Measurements from ENCODE around the gene KDM5D.

Gene KDM5D

DNA sequence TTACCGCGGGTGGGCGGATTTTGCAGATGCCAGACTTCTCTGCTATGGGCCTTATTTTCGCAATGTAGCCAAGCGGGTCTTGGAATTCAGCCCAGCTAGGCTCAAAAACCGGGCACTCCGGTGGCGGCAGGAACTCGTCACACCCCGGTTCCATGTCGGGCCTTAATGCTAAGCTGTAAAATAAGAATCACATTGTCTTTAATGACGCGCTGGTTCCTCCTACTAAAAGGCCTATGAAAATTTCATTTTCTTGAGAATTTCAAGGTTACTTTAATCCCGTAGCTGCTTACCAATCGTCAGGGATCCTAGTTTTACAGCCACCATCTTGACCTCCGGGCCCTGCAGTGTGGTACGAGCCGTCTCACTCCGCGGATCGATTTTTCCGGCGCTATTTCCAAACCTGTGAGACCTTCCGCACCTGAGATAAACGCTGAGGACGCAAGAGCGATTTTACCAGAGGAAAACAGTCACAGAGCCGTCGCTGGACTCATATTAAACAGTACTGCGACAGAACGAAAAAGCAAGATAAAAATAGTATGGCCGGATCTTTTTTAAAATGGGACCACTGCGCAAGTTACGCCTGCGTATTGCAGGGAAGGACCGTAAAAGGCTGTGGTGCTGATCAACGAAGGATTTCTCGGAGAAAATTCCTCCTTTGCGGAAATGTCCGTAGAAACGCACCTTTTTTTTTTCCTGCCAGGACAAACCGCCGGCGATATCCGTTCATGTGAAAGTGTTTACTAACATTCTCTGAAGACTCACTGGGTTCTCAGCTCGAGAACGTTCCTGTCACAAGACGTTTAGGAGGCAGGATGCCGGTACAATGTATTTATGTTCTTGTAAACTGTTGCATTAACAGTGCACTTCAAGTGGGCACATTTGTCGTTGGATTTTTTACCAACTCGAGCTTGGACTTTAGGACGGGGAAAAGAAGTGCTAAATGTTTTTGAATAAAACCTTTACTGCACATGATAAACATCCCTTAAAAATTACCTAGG lies at the start of gene KDM5D:
Gene KDM5D (minus strand): TSS at position 346 of the 998 bp plus-strand sequence. CDS start 192 bp downstream, at position 154.
- no peak for DNase-seq

DNA sequence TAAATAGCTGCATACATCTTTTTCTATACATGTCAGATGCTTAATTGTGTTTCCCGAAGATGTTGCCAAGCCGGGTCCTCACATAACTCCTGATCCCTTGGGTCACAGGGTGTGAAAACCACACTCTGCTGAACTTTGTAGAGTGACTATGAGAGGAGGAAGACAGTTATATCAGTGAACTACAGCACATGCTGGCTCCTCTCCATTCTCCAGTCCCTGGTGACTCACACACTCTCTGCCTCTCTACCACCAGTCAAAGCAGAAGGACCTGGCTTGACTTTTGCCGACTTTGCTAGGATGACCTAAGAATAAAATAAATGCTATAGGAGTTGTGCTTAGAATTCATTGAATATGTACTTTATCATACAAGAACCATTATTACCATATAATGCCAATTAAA lies 23.8 kb upstream of the KDM5D start:
- DNase-seq = no peak

DNA sequence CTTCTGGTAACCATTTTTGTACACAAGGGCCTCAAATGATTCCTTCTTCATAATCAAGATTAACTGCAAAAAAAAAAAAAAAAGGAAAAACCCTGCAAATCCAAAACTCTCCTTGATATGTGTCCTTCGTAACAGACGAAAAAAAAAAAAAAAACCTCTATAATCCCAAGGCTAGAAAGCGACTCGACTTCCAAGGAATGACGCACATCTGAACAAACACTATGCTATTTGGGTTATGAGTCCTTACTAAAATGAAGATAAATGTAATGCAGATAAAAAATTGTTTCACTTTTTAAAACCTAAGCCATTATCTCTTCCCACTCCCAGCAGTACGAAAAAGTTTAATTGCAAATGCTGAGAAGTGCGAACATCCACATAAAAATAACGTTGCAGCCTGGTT lies 1.2 kb downstream of the KDM5D start:
- DNase-seq = no peak

DNA sequence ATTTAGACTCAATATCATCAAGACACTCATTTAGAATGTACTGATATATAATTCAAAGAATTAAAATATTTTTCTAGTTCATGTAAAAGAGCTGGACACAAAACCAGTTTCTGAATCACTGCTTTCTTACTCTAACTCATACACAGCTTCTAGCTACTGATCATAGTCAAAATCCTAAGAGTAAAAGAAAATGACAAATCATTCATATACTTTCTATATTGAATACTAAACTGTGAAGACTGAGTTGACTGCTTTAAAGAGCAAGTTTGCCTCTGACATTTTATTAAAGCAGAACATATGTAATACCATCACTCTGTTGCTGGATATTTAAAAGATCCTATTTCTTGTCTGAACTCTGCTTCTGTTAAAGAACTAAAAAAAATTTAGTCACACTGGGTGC lies 2.4 kb downstream of the KDM5D start:
- no peak for DNase-seq

DNA sequence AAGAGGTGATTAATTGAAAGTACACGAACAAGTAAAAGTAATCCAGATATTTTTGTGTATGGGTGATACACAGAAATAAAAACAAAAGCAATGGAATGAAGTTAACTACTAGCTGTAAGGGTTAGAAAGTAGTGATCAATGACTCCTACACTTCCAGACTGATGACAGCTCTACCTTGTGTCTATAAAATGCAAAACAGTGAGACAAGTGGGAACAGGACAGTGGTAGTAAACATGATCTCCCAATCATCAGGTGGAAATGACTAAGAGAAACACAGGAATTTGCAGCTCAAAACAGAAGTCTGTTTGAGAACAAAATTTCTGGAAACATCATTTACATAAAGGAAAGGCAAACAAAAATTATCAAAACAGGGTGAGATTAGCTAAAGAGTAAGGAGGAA lies 10.1 kb downstream of the KDM5D start:
- DNase-seq = no peak

DNA sequence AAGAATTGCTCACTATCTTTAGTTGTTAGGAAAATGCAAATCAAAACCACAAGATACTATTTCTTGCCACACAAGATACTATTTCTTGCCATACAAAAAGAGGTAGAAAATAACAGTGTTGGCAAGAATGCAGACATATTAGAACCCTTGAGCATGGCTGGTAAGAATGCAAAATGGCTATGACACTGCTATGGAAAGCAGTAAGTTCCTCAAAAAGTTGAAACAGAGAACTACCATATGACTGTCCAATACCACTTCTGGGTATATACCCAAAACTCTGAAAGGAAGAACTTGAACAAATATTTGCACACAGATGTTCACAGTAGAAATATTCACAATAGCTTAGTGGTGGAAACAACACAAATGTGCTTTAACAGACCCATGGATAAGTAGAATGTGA lies 26.6 kb downstream of the KDM5D start:
- no peak for DNase-seq

DNA sequence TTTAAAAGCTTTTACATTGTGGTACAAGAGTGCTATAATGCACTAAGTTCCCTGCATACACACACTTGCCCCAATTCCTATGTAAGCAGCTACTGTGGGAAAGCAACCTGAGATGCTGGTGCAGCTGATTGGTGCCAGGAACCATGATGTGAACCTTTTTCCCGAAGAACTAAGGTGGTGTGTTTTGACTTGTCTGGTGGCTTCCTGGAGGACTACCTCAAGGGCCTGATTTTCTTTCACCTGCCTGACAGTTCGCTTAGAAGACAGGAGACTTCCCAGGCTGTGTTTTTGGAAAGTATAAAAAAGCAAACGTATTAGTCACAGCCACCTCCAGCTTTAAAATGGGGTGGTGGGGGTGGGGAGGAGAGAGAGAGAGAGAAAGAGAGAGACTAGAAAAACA lies 27.4 kb downstream of the KDM5D start:
- no peak for DNase-seq

DNA sequence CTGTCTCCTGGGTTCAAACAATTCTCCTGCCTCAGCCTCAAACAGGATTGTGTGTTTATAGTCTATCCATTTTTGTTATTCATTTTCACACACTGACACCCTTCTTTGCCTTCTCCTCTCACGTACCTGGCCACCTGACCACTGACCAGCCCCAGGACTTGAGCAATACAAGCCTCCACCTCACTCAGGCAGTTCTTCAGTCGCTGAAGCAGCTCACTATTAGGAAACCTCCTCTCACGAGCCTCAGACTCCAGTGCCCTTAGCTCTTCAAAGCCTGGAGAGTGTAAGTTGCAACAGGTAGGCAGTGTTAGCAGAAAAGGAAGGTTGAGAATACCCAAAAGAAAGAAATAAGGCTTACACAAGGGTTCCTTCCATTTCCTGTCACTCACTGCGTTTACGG lies 29.3 kb downstream of the KDM5D start:
- DNase-seq = no peak

DNA sequence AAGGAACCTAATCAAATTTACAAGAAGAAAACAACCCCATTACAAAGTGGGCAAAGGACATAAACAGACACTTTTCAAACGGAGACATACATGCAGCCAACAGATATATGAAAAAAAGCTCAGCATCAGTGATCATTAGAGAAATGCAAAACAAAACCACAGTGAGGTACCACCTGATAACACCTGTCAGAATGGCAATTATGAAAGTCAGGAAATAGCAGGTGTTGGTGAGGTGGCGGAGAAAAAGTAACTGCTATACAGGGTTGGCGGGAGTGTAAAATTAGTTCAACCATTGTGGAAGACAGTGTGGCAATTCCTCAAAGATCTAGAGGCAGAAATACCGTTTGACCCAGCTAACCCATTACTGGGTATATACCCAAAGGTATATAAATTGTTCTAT lies 31.1 kb downstream of the KDM5D start:
- no peak for DNase-seq

DNA sequence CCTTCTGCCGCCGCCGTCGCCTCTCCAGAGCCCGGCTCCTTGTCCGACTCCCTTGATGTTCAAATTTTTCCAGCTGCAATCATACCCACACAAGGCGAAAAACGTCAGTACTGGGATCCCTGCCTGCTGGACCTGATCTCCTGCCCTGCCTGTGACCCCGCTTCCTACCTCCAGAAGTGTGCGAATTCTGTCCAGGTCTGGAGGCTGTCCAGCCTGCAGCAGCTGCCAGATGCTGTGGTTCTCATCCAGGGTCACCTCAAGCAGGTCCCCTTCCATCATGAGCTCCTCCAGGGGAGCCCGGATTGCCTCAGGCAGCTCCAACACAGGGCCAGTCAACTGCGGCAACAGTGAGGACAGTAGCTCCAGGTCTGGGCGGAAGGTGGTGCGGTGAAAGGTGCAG lies 38.3 kb downstream of the KDM5D start:
- DNase-seq = no peak

DNA sequence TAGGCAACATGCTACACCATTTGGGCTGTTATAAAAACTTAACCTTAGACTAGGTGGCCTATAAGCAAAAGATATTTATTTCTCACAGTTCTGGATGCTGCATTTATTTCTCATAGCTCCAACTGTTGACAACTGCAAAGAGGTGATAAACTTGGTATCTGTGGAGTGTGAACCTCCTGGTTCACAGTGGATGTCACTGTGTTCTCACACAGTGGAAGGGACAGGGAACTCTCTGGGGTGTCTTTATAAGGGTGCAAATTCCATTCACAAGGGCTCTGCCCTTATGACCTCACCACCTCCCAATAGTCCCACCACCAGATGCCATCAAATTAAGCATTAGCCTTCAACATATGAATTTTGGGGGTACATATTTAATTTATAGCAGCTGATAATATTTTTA lies 46.0 kb downstream of the KDM5D start:
- DNase-seq = no peak

DNA sequence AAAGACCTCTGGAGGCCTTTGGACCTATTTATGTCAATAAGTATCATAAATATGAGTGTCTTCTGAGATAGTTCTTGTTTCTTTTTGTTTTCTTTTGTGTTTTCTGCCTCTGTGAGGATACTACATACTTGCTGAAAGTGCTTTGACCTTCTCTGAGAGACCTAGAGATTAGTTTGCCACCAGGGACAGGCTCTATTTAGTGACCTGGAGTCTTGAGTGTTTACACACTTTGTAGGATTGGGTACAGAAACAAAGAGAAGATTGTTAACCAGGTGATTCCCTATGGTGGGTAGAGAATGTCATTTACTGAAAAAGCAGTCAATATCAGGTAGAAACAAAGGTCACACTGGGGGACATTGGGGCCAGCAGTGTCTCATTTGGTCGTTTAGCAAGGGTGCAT lies 63.7 kb downstream of the KDM5D start:
- DNase-seq = no peak
